Adipose tissue (tissue), 3 donors: Measurements from ENCODE around the gene SLC35B2. TPM values are rescaled to one million over a fixed set of nuclear protein-coding genes. Genes with fewer than 3 reads are reported as not detected.
A peak's percentile ranks its signal among the peaks of the same experiment; 100 is the strongest.

Experiments
- H3K27ac ChIP-seq: one replicate; pipeline ENCODE4 v1.5.1; 2013; ENCODE audit warnings: low read depth, low read length
- WGBS, 3 donors: extraction: QIAGEN DNeasy Blood & Tissue Kit; methylation state at CpG; one replicate each; pipeline ENCODE4 v1.1.7; 2013; 5-methylcytosine and 5-hydroxymethylcytosine counted together
- polyA plus RNA-seq, 3 donors: library from polyadenylated mRNA; stranded (reverse); fragments of 200-250 nt; gene quantifications; one replicate each; pipeline ENCODE4 v1.2.3, GENCODE V29; 2013
- donor health status: healthy with polysubstance abuse.
- donor health status: Bipolar disorder and iron deficiency.
- donor health status: healthy.

Gene SLC35B2
- polyA plus RNA-seq, 3 donors, result 12.5 to 27.8 (median 26.7) TPM

DNA sequence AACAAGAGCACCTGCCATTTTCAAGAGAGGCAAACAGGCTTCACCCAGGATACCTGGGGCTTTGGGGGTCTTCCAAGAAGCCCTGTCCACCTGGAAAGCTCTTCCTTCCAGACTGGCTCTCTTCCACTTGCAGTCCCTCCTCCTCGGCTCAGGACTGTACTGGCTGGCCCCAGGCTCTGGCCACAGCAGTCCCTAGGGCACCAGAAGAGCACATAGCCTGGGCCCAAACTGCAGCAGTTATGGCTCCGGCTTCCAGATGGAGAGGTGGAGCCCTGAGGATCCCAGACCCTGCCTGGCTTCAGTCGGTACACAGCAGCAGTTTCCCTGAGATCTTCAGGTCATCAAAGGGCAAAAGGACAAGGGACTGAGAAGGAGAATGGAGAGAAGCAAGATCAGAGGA lies 1.6 kb upstream of the SLC35B2 start:
- 87 to 96% (median 95%) methylated on average over 3 of the region's 3 CpGs for WGBS, 3 donors
- no peak overlapping the region for H3K27ac ChIP-seq

DNA sequence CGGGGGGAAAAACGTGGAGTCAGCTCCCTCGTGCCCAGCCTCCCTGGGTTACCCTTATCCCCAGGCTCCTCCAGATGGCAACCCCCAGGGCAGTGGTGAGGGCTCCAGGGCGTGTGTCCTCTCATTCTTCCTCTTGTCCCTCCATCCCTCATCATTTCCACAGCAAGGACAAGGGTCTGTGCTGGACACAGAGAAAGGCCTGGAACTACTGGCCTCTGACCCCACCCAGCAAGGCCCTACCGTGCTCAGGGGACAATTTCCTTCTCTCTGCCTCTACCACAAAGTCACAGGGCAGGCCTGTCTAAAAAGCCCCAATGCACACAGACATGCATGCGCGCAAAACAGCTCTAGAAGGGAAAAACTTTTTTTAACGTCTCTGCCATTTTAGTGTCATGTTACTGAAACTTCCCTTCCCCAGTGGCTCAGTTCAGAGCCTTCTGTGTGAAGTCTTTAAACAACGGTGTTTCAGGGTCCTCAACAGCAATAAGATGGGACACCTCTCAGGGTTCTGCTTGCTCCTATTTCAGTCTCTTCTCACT lies 1.1 kb upstream of the SLC35B2 start:
- no peak overlapping the region for H3K27ac ChIP-seq
- 85 to 90% (median 86%) methylated on average over 9 of the region's 9 CpGs for WGBS, 3 donors

- WGBS, 3 donors, result 23 to 35% (median 30%) methylated on average over 15 of the region's 15 CpGs
These were observed 511 bp upstream of the SLC35B2 start for GRCh38 chr6:44257753-44258324.

DNA sequence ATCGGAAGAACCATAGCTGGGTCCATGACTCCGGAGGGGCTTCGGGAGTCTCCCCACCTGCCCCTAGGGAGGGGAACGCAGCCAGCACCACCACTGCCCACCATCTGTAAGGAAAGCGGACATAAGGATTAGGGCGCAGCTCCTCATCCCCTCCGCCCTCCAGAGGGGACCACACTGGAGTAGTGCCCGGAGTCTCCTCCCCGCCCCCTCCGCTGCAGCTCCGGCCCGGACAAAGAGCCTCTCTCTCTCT lies 628 bp downstream of the SLC35B2 start:
- WGBS, 3 donors, result 0 to 3% (median 1%) methylated on average over 8 to 12 of the region's 12 CpGs
- no peak overlapping the region for H3K27ac ChIP-seq

More at GRCh38 chr6:44257753-44258324, 511 bp upstream of the SLC35B2 start:
- H3K27ac ChIP-seq, result no peak overlapping the region

- no peak overlapping the region for H3K27ac ChIP-seq
- 20 to 30% (median 29%) methylated on average over 15 of the region's 15 CpGs for WGBS, 3 donors
These were observed 1.2 kb downstream of the SLC35B2 start for GRCh38 chr6:44255871-44256774.

DNA sequence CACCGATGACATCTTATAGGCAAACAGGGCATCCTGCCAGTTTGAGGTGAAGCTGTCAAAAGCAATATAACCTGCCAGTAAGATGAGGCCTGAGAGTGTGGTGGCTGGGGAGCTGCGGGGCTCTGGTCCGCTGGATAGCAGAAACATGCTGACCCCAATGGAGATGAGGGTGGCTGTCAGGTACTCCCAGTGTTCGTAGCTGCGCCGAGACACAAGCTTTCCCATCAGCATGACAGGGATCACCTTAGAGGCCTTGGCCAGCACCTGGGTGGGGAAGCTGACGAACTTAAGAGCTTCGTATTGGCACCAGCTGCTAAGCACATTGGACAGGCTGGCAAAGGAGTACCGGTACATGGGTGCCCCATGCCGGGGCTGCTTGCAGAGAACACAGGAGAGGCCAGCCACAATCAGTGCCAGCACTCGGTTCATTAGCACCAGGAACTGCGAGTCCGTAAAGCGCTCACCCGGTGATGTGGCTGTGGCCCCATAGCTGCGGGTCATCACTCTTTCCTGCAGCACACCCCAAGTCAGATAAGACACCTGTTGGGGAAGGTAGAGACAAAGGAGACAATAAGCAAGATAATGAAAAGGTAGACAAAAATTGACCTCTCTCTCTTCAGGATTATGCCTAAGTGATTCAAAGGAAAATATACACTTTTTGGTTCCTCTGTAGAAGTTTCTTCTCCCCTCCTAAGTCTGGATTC lies 2.1 kb downstream of the SLC35B2 start:
- 55 to 80% (median 69%) methylated on average over 16 of the region's 16 CpGs for WGBS, 3 donors
- no peak overlapping the region for H3K27ac ChIP-seq

DNA sequence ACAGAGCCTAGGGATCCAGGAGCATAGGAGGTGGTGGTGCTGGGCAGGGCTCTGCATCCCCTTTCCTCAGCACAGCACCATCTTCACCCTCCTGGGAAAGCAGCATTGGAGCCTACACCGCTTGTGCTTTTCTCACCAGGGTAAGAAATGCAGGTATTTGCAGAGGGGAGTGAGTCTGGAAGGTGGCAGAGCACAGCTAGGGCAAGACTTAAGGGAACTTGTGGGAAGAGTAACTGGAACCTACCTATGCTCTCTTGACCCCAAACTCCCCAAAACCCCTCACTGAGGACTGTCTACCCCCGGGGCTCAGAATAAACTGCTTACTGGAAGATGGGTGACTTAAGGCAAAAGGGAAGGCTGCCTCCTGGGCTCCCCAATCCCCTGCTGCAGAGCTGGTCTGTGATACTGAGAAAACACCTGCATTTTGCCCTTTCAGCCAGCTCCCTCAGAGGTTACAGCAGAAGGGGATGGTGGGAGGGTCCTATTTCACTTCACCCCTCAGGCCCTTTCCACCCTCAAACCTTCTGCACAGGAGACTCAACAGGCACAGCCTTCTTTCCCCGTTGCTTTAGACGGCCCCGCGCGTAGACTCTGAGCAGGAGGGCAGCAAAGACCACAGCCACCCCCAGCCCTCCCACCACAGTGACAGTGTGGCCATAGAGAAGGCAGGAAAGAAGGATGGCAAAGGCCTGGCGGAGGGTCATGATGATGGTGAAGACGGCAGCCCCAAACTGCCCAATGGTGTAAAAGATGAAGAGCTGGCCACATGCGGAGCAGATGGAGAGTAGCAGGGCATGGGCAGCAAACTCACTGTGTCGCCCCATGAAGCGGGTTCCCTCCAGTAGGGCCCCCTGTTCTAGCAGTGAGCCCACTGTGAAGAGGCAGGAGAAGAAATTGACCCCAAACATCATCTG lies 2.9 kb downstream of the SLC35B2 start:
- H3K27ac ChIP-seq, result no peak overlapping the region
- WGBS, 3 donors, result 71 to 85% (median 84%) methylated on average over 12 of the region's 12 CpGs

DNA sequence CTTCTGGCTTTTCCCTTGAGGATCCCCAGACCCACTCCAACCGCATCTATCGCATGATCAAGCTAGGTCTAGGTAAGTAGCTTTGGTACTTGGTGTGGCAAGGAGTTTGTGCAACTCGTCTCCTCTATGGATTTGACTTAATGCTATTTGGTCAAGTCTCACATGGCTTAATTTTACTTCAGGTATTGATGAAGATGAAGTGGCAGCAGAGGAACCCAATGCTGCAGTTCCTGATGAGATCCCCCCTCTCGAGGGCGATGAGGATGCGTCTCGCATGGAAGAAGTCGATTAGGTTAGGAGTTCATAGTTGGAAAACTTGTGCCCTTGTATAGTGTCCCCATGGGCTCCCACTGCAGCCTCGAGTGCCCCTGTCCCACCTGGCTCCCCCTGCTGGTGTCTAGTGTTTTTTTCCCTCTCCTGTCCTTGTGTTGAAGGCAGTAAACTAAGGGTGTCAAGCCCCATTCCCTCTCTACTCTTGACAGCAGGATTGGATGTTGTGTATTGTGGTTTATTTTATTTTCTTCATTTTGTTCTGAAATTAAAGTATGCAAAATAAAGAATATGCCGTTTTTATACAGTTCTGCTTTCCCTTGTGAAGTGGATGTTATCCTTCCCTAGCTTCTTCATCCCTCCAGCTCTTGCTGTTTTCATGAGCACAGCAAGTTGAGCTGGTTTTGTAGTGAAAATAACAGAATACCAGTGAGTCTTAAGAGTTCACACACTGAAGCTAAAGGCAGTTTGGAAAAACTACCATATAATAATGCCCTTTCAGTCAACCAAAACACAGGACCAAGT lies 3.8 kb downstream of the SLC35B2 start:
- H3K27ac ChIP-seq, result no peak overlapping the region
- WGBS, 3 donors, result 67 to 70% (median 70%) methylated on average over 10 of the region's 10 CpGs

- WGBS, 3 donors, result 90 to 93% (median 92%) methylated on average over 14 of the region's 14 CpGs
- no peak overlapping the region for H3K27ac ChIP-seq
These were observed 5.5 kb downstream of the SLC35B2 start for GRCh38 chr6:44251576-44252524.

- no peak overlapping the region for H3K27ac ChIP-seq
- WGBS, 3 donors, result 65 to 80% (median 80%) methylated on average over 3 of the region's 3 CpGs
These were observed 6.6 kb downstream of the SLC35B2 start for GRCh38 chr6:44250718-44251123.

- 59 to 65% (median 64%) methylated on average over 5 to 6 of the region's 6 CpGs for WGBS, 3 donors
- no peak overlapping the region for H3K27ac ChIP-seq
These were observed 7.1 kb downstream of the SLC35B2 start for GRCh38 chr6:44250067-44250717.

GRCh38 chr6:44249082-44249748 lies 8.1 kb downstream of the SLC35B2 start:
- H3K27ac ChIP-seq, result no peak overlapping the region
- WGBS, 3 donors, result 40 to 85% (median 77%) methylated on average over 9 of the region's 9 CpGs

DNA sequence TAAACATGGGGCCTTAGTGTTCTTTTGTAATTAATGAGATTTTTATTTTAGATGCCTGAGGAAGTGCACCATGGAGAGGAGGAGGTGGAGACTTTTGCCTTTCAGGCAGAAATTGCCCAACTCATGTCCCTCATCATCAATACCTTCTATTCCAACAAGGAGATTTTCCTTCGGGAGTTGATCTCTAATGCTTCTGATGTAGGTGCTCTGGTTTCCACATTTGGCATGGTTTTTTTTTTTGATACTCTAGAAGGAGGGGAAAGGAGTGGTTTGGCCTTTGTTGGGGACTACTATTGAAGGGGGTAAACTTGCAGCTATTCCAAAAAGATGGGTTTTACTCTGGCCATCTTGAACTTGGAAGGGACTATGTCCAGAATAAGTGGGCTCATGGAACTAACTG lies 8.7 kb downstream of the SLC35B2 start:
- no peak overlapping the region for H3K27ac ChIP-seq

GRCh38 chr6:44247338-44248302 lies 9.7 kb downstream of the SLC35B2 start:
- H3K27ac ChIP-seq, result peak overlapping the region; percentile 53
- 0 to 1% (median 0%) methylated on average over 39 to 52 of the region's 52 CpGs for WGBS, 3 donors

More for the DNA sequence above, 8.7 kb downstream of the SLC35B2 start:
- WGBS, 3 donors, result 8 to 54% (median 43%) methylated on average over 1 of the region's 1 CpG
